Kasumi-1 (cell line): ENCODE results near the gene NOS1.

Experiments
- DNase-seq, 2 experiments: peaks; one replicate each; lab custom pipeline; 2025; lab: John Stamatoyannopoulos, UW

NOS1 gene

DNA sequence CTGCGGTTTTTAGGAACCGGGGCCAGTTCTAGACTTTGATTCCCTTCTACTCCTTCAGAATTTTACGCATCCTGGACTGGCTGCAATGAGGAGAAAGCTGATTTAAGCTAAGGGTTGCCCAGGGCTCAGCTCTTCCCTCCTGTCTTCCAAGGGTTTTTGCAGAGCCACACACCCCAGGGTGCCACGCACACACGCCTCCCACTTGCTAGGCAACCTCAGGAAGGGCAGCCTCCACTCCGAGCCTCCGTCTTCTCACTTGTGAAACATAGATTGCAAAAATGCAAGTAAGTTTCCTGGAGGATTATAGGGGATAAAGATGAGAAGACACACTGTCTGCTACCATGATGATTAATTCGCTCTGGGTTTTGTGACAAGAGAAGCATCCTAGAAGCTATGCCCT lies 31.7 kb downstream of the NOS1 start:
- no peak for DNase-seq

DNA sequence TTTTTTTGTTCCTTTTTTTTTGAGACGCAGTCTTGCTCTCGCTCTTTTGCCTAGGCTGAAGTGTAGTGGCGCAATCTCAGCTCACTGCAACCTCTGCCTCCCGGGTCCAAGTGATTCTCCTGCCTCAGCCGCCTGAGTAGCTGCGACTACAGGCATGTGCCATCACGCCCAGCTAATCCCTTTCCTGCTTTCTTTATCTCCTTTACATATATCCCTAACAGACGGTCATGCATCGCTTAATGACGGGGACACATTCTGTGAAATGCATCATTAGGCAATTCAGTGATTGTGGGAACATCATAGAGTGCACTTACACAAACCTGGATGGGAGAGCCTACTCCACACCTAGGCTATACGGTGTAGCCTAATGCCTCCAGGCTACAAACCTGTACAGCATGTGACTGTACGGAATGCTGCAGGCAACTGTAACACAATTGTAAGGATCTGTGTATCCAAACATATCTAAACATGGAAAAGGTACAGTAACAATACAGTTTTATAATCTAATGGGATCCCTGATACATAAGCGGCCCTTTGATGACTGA lies 32.8 kb downstream of the NOS1 start:
- DNase-seq, result no peak

DNA sequence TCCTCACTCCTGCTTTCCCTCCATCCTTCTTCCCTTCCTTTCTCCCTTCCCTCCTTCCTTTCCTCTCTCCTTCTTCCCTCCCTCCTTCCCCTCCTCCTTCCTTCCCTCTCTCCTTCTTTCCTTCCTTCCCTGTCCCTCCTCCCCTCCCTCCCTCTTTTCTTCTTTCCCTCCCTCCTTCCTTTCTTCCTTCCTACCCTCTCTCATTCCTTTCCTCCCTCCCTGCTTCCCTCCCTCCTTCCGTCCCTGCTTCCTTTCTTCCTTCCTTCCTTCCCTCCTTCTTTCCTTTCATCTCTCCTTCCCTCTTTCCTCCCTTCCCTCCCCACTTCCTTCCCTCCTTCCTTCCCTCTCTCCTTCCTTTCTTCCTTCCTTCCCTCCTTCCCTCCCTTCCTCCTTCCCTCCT lies 39.0 kb downstream of the NOS1 start:
- DNase-seq, result no peak

DNA sequence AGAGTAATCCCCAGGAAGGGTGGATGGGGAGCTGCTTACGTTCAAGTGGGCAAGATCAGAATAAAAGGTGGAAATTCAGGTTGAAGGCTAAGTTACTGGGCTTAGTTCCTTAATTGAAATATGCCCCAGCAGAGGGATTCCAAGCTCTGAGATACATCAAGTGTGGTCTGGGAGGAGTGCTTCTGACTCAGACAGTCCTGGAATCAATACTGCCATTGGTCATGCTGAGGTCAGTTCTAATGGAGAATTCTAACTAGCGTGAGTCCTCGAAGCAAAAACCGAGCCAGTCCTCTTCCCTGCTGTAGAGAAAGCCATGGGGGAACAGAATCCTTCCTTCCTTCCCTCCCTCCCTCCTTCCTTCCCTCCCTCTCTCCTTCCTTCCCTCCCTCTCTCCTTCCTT lies 39.9 kb downstream of the NOS1 start:
- no peak for DNase-seq

DNA sequence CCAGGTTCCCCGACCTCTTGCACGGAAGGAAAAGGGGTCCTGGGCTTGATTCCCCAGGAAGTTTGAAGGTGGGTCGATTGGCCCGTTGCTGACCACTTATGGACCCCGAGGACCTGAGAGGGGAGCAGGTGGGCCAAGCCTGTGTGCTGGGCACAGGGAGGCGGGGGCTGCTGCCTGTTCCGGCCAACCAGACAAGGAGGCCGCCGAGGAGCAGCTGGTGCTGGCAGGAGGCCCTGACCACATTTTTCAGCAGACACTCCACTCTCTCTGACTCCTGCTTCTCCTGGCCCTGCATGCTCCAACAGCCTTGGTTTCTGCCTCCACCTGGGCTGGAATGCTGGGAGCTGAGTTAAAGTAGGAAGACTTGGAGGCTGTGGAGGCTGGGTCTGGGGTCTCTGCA lies 42.8 kb downstream of the NOS1 start:
- DNase-seq, result no peak

DNA sequence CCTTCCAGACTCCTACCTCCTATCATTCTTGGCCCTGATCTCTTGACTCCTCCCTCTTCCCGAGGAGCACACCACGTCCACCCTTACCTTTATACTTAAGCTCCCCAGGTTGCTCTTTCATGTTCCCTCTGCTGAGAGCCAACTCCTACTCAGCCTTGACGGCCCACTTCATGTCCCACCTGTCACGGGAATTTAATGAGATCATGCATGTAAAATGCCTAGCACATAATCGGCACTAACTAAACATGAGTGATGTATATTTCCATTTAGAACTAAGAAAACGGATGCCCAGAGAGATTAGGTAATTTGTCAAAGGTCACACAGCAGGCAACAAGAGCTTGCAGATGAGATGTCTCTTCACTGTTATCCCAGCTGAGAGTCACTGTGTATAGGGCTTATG lies 45.1 kb downstream of the NOS1 start:
- no peak for DNase-seq

DNA sequence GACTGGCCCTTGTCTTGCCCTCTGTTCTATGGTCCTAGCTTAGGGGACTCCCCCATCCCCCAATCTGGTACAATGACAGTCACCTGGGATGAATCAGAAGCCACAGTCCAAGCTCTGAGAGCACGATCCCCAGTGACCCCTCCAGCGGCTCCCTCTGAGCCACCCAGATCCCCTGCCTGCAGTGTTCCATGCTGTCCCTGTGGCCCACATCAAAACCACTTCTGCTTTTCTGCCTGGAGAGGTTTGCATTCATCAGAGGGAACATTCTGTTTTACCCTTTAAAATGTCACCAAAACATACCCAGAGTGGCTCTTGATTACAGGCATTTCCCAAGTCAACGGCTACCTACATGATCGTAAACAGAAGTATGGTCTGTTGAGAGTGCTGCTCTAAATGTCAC lies 47.5 kb downstream of the NOS1 start:
- DNase-seq, result peak; percentile 4 to 13

DNA sequence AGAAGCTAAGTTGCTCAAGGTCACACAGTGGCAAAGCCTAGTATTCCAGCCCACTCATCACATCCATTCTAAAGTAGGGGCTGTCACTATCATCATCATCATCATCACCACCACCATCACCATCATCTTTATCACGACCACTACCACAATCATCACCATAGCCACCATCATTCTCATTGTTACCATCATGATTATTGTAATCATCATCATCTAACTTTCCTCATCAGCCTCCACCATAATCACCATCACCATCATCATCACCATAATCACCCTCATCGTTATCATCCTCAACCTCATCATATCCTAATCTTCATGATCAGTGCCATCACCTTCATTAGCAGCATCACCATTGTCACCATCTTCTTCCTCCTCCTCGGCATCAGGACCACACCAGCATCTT lies 48.7 kb downstream of the NOS1 start:
- no peak for DNase-seq

DNA sequence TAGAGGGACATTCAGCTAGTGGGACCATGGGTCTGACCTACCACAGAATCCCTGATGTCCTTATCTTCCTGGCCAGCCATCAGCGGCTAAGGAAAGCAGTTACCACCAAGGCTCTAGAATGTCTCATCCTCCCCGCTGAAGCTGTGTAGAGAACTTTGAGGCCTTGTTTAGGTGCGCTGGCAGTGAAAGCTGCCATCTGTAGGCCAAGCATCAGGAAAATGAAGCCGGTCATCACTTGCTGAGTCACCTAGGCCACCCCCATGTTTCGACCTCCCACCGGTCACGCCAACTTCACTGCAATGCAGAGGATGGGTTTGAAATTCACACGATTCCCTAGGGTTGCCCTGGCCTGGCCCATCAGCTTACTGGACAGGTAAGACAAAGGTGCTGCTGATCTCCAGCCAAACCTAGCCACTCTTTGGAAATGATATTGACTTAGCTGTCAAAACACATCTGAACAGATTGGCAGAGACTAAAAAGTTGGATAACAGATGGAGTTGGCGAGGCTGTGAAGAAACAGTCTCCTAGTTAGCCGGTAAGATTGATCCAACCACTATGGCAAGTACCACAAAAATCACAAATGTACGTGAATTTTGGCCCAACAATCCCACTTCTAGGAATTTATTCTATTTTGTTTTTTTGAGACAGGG lies 52.0 kb downstream of the NOS1 start:
- DNase-seq, result no peak

DNA sequence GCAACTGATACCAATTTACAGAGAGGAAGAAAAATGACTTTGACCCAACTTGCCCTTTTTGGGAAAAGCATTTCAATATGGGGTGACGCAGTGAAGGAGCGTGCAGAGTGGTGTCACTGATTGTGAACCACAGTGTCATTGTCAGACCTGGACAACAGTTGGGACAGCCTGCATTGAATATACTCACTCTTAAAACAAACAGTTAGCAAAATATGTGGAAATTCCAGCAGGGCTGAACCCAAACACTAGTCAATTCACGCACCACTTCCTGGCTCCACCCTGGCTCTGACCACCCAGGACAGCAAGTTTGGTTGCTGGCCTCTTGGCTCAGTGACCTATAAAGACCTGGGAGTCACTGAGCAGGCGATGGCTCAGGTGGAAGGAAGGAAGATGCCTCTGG lies 61.3 kb downstream of the NOS1 start:
- no peak for DNase-seq

DNA sequence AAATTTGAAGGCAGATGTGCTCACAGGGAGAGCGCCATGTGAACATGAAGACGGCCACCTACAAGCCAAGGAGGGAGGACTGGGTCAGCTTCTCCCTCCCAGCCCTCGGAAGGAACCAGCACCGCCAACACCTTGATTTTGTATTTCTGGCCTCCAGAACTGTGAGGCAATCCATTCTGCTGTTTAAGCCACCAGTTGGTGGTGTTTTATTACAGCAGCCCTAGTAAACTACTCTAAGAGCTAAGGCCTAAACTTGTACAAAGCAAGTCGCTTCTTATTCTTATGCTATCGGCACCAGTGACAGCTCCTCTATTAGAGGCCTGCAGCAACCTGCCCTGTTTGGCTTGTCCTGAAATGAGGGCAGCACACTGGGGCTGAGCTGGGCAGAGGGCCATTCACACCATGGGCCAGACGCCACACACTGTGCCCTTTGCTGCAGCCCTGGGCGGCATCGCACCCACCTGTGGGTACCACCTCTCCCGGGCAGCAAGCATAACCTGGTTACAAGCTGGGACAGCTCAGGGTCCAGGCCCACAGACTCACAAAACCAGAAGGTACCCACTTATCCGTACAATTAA lies 62.7 kb downstream of the NOS1 start:
- no peak for DNase-seq

DNA sequence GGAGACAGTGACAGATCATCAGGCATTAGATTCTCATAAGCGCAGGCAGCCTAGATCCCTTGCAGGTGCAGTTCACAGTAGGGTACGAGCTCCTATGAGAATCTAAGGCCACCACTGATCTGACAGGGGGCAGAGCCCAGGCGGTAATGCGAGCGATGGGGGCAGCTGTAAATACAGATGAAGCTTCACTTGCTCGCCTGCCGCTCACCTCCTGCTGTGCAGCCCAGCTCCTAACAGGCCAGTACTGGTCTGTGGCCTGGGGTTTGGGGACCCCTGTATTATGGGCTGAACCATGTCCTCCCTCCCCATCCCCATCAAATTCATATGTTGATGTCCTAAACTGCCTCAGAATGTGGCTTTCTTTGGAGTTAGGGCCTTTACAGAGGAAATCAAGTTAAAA lies 63.2 kb downstream of the NOS1 start:
- DNase-seq, result no peak

DNA sequence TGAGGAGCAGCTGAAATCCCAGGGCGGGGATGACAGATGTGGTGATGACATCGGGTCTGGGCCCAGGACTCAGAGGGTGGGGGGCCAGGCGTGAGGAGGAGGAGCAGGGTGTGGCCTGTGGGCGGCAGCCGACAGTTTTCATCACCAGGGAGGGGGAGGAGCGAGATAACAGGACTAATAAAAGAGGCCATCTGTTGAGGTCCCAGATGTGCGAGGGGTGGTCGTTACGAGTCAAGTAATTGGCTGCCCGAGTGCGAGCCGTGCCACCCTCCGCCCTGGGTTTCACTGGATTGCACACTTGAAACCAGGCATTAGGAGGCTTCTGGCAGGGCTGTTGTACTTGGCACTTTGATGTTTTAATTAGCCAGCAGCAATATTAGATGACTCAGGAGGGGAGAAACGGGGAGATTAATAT lies 67.2 kb downstream of the NOS1 start:
- DNase-seq, result no peak

DNA sequence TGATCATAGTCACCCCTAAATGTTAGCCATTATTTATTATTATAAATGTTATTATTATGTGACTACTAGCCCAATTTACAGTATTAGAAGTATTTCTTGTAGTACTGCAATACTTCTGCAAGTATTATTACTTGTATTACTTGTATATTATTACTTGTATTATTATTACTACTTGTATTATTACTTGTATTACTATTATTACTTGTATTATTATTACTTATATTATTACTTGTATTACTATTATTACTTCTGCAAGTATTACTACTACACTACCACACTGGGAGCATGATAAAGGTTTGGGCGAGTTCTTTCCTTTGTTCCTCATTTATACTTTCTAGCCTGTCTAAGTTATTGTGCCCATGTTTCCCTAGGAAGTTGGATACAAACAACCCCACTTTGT lies 67.9 kb downstream of the NOS1 start:
- no peak for DNase-seq

DNA sequence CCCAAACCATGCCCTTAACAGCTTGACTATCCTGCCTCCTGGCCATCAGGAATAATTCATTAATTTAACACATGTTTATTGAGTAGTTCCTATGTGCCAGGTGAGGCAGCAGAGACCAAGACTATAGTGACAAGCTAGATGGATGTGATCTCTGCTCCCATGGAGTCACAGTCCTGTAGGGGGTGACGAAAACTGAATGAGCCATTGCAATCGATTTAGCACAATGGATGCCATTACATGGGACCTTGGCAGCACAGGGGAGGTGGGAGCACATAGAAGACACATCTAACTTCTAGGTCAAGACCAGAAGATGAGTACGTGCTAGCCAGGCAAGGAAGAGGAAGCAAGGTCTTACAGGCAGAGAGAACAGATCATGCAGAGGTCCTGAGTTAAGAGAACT lies 68.7 kb downstream of the NOS1 start:
- no peak for DNase-seq

DNA sequence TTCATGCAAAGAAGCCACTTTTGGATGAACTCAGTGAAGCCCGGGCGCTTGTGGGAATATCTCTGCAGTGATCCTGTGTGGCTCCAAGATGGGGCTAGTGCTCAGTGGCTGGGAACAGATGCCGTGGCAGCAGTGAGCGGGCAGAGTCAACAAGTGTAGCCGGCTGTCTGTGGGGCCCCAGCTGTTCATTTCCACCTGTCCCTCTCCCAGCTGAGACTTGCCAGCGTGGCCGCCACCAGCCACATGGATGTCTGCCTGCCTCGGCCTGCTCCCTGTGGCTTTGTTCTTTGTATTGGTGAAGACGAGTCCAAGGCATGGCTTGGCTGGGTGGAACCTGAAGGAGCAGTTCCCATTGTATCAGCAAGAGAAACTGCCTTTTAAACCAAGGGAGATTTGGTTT lies 77.3 kb downstream of the NOS1 start:
- no peak for DNase-seq

DNA sequence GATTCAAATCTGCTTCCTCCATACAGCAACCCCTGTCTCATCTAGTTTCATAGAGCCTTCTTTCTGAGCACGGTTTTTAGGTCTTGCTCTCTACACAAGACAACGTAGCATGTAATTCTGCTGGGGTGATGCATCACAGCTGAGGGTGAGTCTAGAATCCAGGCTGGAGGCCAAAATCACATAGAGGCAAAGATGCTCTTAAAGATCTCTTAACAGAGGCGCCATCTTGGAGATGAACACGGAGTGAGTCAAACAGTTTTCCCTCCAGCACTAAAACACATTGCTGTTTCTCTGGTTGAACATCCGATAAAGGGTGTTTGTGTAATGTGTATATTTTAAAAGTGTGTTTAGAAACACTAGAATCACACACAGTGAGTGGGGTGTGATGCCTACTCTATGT lies 78.9 kb downstream of the NOS1 start:
- no peak for DNase-seq

DNA sequence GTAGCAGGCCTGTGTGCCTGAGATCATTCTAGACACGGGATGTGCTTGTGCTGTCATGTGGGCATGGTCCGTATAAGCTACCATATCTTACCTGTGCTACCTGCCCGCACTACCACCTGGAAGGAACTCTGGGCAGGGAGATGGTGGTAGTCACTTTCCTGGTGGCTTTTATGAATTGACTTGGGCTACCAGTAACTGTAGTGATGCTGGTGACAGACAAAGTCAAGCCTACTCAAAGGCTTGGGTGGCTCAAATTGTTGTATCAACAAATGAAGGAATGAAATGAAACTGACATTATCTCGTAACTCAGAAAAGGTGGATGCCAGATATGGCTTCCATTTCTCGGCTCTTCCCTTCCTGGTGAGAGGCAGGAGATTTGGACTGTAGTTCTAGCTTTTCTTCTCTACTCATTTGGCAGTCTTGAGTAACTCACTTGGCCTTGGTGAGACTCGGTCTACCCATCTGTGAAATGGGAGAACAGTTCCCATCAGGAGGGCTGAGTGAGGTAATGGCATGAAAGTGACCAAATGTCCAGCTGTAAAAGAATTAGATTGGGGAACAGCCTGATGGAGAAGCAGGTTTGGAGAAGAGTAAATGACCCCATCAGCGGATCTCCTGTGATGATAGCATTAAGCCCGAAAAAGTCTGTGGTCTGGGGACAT lies 81.3 kb downstream of the NOS1 start:
- no peak for DNase-seq

DNA sequence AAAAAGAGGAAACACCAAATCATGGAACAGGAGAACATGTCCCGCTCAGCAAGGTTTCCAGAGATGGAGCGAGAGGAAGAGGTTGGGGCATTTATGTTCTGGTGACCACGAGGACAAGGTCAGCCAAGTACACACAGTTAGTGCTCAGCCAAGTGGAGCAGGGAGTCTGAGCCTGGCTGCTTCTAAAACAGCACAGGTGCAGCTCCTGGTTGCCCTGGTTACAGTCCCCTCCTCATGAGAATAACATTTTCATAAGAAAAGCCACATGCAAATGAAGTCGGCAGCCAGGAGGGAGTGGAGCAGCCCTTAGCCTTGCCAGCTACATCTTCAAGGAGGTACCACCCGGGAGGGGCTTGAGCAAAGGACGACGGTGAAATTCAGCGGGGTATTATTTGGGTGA lies 81.8 kb downstream of the NOS1 start:
- DNase-seq, result no peak

DNA sequence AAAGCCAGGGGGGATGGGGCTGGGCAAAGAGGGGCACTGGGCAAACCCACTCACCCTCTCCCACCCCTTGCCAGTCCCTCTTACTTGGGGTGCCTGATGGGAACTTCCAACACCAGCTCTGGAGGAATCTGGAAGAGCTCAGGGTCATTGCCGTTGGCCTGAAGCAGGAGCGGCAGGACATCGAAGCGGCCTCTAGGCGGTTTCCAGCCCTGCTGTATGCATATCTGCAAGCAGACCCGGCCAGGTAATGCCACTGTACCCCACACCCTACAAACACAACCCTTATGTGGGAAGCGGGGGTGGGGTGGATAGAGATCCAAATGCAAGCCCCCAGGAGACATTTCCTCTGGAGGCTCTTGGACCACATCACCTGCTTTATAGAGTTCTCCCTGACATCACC lies 83.6 kb downstream of the NOS1 start:
- no peak for DNase-seq

DNA sequence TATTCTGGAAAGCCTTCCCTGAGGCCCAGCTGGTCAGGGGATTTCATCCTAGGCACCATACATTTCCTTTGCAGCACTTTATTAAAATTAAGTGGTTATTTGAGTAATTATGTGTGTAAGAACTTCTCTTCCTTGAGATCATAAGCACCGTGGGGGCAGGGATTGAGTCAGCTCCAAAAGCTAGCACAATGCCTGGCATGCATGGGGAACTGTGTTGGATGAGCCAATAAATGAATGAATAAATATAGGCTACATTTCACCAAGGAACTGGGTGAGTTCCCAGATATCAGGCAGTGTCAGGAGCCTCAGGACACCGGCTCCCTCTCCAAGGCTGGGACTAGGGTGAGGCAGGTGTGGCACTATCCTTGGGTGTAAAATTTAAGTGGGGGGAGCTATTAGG lies 88.3 kb downstream of the NOS1 start:
- DNase-seq, result no peak

DNA sequence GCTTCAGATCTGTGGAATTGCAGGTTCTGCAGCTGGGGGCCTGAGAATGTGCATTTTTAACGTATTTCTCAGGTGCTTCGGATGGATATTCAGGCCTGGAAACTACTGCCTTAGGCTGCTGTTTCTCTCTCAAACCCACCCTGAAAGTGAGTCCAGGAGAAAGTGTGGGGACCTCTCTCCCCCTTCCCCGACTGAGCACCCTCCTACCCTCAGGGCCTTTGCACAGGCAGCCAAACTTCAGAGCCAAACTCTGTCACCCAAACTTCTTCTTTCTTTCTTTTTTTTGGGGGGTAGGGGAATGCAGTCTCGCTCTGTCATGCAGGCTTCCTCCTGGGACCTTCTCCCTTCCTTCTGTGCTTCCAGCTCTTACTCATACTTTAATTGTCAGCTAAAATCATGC lies 88.7 kb downstream of the NOS1 start:
- DNase-seq, result no peak

DNA sequence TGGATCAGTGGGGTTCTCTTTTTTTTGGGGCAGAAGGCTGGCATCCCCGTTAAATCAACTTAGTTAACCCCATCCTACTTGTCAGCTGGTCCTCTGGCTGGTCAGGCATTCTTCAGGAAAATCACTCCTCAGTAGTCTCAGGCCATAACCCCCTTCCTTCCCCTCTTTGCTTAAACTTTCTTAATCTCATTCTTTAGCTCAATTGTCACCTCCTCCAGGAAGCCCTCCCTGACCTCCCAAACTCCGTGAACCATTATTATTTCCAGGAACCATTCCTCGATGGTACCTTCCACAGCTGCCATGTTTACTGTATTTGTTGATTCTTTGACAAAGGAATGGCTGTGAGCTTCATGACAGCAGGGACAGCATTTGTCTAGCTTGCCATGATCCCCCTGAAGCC lies 98.7 kb downstream of the NOS1 start:
- DNase-seq, result no peak

DNA sequence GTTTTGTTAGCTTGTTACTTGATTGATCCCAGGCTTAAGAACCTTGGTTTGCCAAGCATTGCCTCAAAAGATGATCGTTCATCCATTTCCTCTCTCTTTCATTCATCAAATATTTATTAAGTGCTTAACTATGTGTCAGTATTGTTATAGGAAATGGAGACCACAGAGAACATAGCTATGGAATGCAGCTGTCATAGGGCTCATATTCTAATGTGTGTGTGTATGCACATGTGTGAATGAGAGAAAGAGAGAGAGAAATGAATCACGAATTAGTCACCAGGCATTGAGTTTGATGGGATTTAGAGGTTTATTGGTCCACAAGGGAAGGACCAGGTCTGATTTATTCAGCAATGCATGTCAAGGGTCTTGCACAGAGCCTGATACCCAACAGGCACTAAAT lies 100.2 kb downstream of the NOS1 start:
- DNase-seq, result no peak
